Neural cell (in vitro differentiated cells): ENCODE data around the gene NUDT3.

Experiments used
- CTCF ChIP-seq: fragments of 450-650 bp; IDR thresholded peaks from 2 replicates; pipeline ENCODE4 v1.5.1; 2014; ENCODE audit warnings: antibody characterized with exemption, mild to moderate bottlenecking, moderate library complexity; ENCODE audit not compliant: poor library complexity, severe bottlenecking
- POLR2AphosphoS5 ChIP-seq: IDR thresholded peaks from 2 replicates; pipeline ENCODE4 v1.6.1; 2012
- SMC3 ChIP-seq: fragments of 450-650 bp; conservative IDR thresholded peaks from 2 replicates; pipeline ENCODE4 v1.6.1; 2014; ENCODE audit warnings: antibody characterized with exemption, mild to moderate bottlenecking, moderate library complexity; ENCODE audit not compliant: poor library complexity
- TAF1 ChIP-seq: IDR thresholded peaks from 2 replicates; pipeline ENCODE4 v1.6.1; 2012; ENCODE audit warnings: low read depth

DNA sequence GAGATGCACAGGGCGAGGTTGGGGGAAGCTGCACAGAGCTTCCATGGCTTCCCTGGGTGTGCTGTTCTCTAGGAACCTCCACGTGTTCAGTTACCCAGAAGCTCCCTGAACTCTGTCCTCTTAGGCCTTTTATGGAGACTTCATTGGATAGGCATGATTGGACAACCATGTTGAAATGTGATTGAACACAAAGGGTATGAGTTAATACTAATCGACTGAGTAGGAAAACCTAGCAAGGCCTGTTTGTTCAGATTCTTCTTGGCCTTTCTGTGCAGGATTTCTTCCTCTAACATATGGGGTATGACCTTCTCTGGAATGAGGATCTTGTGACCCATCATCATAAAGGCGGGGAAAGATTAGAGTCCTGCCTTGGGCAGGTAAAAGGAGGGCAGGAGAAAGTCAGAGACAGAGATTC lies 73.0 kb downstream of the NUDT3 start:
- TF ChIP-seq SMC3 (no peak), POLR2AphosphoS5 (no peak), CTCF (no peak), TAF1 (no peak)
